ENCODE results near the gene BNIP5.

Gene BNIP5

DNA sequence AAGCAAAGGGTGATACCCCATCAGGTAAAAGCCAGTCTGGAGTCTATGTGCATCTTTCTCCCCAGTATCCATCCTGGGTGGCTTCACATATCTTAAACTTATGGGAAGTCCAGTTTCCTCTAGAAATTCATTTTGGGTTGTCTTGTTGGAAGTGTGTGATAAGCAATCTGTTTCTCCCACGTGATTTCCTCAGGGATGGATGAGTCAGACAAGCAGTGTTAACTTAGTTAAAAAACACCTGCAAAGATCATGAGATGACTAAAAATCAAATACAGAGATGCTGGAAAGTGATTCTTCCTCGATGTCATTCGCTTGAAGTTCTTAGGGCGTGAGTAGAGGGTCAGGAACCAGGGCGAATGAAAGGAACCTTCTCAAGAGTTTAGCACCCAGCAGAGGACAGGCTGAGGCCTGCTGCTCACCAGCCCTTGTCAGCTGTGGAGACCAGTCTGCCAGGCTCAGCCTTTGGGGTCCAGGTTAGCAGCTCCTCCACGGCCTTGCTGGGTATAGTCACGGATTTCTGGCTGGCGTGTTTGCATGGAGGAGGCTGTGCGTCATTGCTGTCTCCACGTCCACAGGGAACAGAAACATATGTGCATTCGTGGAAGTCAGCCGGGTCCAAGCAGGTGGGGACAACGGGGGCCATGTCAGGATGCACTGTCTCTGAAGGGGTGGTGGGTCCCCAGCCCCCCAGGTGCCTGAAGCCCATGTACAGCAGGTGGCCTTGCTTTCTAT, 69.6 kb downstream of the BNIP5 start:
- no peak for DNase-seq (ENCODE audit: low read depth, low spot score)
- TF ChIP-seq, protein P1, sequence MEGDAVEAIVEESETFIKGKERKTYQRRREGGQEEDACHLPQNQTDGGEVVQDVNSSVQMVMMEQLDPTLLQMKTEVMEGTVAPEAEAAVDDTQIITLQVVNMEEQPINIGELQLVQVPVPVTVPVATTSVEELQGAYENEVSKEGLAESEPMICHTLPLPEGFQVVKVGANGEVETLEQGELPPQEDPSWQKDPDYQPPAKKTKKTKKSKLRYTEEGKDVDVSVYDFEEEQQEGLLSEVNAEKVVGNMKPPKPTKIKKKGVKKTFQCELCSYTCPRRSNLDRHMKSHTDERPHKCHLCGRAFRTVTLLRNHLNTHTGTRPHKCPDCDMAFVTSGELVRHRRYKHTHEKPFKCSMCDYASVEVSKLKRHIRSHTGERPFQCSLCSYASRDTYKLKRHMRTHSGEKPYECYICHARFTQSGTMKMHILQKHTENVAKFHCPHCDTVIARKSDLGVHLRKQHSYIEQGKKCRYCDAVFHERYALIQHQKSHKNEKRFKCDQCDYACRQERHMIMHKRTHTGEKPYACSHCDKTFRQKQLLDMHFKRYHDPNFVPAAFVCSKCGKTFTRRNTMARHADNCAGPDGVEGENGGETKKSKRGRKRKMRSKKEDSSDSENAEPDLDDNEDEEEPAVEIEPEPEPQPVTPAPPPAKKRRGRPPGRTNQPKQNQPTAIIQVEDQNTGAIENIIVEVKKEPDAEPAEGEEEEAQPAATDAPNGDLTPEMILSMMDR (IDR thresholded peaks at IDR 0.05; ENCODE audit: low read depth, low read length): no peak
- in situ Hi-C loops (cut with HindIII; ENCODE audit: low sequenced_read_pairs): no loop called here
- H3K4me3 ChIP-seq (ENCODE audit: low read depth, low read length): no peak overlapping the region

All from astrocyte of the spinal cord (primary cell).